Thyroid gland (tissue), 4 donors: ENCODE results near the gene C1orf159. TPM values are rescaled to one million over a fixed set of nuclear protein-coding genes. Genes with fewer than 3 reads are reported as not detected.

ENCODE experiments used
- DNase-seq, 2 donors: peaks; one replicate each; pipeline ENCODE4 v3.0.0-alpha.2; 2019
- H3K27ac ChIP-seq, 3 donors: fragments of 200-600 bp; sonication (generic); 1 replicate in 2 of 3; 2 replicates in 1 of 3; pipeline ENCODE4 v1.5.1; 2016 to 2019; ENCODE audit warnings: mild to moderate bottlenecking in 1 of 3, moderate library complexity in 1 of 3
- H3K27me3 ChIP-seq: fragments of 200-600 bp; sonication (generic); one replicate; pipeline ENCODE4 v1.5.1; 2019
- H3K36me3 ChIP-seq, 2 donors: fragments of 200-600 bp; sonication (generic); one replicate each; pipeline ENCODE4 v1.5.1; 2016 to 2019
- H3K4me1 ChIP-seq, 2 donors: fragments of 200-600 bp; sonication (generic); one replicate each; pipeline ENCODE4 v1.5.1; 2017 to 2019
- H3K4me3 ChIP-seq, 3 donors: fragments of 200-600 bp; sonication (generic); replicated peaks in 1 of 3; 1 replicate in 2 of 3; 2 replicates in 1 of 3; pipeline ENCODE4 v1.5.1; 2016; ENCODE audit warnings: mild to moderate bottlenecking in 1 of 3
- H3K9me3 ChIP-seq: fragments of 200-600 bp; sonication (generic); one replicate; pipeline ENCODE4 v1.5.1; 2017
- POLR2A ChIP-seq, 2 donors: fragments of 450-650 bp; IDR thresholded peaks; one replicate each; pipeline ENCODE4 v1.6.1; 2017; ENCODE audit warnings: antibody characterized with exemption in 2 of 2, mild to moderate bottlenecking in 2 of 2, moderate library complexity in 1 of 2
- WGBS, 2 donors: methylation state at CpG; one replicate each; pipeline ENCODE4 v1.1.5; 2017; 5-methylcytosine and 5-hydroxymethylcytosine counted together
- intact Hi-C: fragments of 100-400 bp; cut with DNase I; formaldehyde crosslinking; loops from one replicate; pipeline ENCODE4 v1.15.1; 2023
- total RNA-seq, 4 donors: library from RNA; depleted of rRNA; stranded (reverse); fragments of >200 nt; gene quantifications; one replicate each; pipeline ENCODE4 v1.2.3, GENCODE V29; 2016
- TF ChIP-seq, protein P1 (sequence below), 6 experiments: fragments of 200-600 bp in 3 of 6; fragments of 450-650 bp in 3 of 6; sonication (generic) in 3 of 6; IDR thresholded peaks; one replicate each; pipeline ENCODE4 v1.5.1; 2016 to 2019; ENCODE audit warnings: antibody characterized with exemption in 6 of 6, mild to moderate bottlenecking in 2 of 6, inconsistent platforms in 1 of 6, moderate library complexity in 1 of 6

C1orf159 gene
- total RNA-seq, 4 donors from 2014 or later: 10.3 to 27.6 (median 19.6) TPM

DNA sequence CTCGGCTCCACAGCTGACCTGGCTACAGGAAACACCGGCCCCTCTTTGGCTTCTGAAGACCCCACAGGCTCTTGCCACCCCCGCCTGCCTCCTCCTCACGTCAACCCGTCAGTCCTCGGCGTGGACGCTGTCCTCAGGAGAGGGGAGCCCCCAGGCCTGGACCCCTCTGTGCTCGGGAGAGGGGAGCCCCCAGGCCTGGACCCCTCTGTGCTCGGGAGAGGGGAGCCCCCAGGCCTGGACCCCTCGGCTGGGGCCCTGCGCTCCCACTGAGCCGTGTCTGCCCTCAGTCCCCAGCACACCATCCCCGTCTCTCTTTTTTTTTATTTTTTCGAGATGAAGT lies 26.0 kb upstream of the C1orf159 start:
- 65 to 80% methylated on average over 9 to 14 of the region's 15 CpGs for WGBS, 2 donors
- H3K36me3 ChIP-seq: no peaks in the 10 kb centered on the region
- H3K4me1 ChIP-seq: peaks cover 0 to 5% of the 10 kb centered on the region in 2 donors
- TF ChIP-seq, protein P1, sequence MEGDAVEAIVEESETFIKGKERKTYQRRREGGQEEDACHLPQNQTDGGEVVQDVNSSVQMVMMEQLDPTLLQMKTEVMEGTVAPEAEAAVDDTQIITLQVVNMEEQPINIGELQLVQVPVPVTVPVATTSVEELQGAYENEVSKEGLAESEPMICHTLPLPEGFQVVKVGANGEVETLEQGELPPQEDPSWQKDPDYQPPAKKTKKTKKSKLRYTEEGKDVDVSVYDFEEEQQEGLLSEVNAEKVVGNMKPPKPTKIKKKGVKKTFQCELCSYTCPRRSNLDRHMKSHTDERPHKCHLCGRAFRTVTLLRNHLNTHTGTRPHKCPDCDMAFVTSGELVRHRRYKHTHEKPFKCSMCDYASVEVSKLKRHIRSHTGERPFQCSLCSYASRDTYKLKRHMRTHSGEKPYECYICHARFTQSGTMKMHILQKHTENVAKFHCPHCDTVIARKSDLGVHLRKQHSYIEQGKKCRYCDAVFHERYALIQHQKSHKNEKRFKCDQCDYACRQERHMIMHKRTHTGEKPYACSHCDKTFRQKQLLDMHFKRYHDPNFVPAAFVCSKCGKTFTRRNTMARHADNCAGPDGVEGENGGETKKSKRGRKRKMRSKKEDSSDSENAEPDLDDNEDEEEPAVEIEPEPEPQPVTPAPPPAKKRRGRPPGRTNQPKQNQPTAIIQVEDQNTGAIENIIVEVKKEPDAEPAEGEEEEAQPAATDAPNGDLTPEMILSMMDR (IDR thresholded peaks at IDR 0.05): no peak
- TF ChIP-seq POLR2A (IDR thresholded peaks at IDR 0.05): no peak
- no peak for DNase-seq
- H3K4me3 ChIP-seq: no peak overlapping the region
- peaks cover 9% of the 10 kb centered on the region for H3K27me3 ChIP-seq
- intact Hi-C loops: no loop called here
- no peaks in the 10 kb centered on the region for H3K9me3 ChIP-seq
- no peak overlapping the region for H3K27ac ChIP-seq

DNA sequence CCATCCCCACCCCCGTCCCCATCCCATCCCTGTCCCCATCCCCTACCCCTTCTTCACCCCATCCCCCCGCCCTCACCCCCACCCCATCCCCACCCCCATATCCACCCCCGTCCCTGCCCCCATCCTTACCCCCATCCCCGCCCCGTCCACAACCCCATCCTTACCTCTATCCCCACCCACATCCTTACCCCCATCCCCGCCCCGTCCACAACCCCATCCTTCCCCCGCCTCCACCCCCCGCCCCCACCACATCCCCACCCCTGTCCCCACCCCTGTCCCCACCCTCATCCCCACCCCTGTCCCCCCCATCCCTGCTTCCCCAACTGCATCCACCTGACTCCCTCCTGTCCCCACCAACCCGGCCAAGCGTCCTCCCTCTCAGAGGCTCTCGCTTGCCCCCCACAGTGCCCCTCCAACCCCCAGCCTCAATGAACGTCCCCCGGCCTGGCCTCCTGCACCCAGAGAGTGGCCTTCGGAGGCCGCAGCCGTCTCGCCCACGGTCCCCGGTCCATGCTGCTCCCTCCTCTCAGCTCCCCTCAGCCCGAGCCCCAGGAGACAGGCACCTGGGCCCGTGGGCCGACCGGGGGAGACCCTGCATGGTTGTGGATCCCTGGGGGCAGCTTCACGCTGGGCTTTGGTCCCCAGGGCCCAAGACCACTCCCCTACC lies 25.5 kb upstream of the C1orf159 start:
- DNase-seq: no peak
- intact Hi-C loops: no loop called here
- no peaks in the 10 kb centered on the region for H3K36me3 ChIP-seq
- TF ChIP-seq, protein P1 (IDR thresholded peaks at IDR 0.05): no peak
- TF ChIP-seq POLR2A (IDR thresholded peaks at IDR 0.05): no peak
- peaks cover 12% of the 10 kb centered on the region for H3K27me3 ChIP-seq
- no peaks in the 10 kb centered on the region for H3K9me3 ChIP-seq
- WGBS, 2 donors: 58 to 80% methylated on average over 1 to 14 of the region's 25 CpGs
- peaks cover 0 to 7% of the 10 kb centered on the region in 2 donors for H3K4me1 ChIP-seq
- no peak overlapping the region for H3K4me3 ChIP-seq
- no peak overlapping the region for H3K27ac ChIP-seq

DNA sequence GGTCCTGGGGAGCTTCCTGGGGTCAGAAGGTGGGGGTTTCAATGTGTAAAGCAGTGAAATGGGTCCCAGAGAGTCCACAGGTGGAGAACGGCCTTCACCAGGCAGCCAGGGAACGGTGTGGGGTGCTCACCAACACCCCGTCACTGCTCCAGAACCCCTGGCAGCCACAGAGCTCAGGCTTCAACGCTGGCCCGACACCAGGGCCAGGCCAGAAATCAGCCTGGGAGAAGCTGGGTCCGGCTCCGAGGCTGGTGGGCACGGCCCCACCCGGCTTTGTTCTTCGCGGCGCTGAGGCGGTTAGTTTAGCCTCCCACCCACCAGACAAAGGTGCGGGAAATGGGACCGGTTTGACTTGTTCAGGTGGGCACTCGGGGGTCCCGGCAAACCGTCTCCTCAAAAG lies 24.8 kb upstream of the C1orf159 start:
- H3K4me3 ChIP-seq: no peak overlapping the region
- H3K27me3 ChIP-seq: peaks cover 12% of the 10 kb centered on the region
- DNase-seq: no peak
- no peak overlapping the region for H3K27ac ChIP-seq
- H3K9me3 ChIP-seq: no peaks in the 10 kb centered on the region
- TF ChIP-seq, protein P1 (IDR thresholded peaks at IDR 0.05): no peak
- TF ChIP-seq POLR2A (IDR thresholded peaks at IDR 0.05): no peak
- H3K36me3 ChIP-seq: no peaks in the 10 kb centered on the region
- peaks cover 0 to 7% of the 10 kb centered on the region in 2 donors for H3K4me1 ChIP-seq
- 43 to 48% methylated on average over 7 to 11 of the region's 18 CpGs for WGBS, 2 donors
- intact Hi-C loops: no loop called here

DNA sequence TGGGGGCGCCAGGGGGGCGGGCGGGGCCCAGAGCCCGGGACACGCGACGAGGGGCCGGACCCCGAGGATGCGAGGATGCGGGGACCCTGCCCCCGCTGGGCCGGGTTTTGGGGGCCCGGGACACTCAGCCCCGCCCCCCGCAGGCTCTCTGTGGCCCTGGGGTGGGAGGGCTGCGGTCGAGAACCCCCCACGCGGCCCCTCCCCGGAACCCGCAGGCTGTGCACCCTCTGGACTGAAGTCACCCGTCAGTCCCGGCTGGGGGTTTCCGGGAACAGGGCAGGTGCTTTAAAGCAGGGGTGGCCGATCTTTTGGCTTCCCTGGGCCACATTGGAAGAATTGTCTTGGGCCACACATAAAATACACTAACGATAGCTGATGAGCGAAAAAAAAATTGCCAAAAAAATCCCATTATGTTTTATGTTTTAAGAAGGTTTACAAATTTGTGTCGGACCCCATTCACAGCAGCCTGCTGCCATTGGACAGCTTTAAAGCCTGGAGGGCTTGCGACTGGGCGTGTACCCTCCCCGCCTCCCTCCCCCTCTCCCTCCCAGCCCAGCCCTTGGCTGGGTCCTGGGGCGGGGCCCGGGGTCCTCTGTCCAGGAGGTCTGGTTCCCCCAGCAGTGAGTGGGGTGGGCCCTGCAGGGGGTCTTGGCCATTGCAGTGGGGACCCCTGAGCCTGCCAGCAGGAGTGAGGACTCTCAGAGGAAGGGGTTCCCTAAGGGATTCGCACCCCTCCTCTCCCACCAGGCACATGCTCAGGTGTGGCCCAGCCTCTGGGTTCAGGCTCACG lies 21.6 kb upstream of the C1orf159 start:
- no peaks in the 10 kb centered on the region for H3K36me3 ChIP-seq
- peaks cover 0 to 7% of the 10 kb centered on the region in 2 donors for H3K4me1 ChIP-seq
- H3K9me3 ChIP-seq: no peaks in the 10 kb centered on the region
- intact Hi-C loops: no loop called here
- TF ChIP-seq, protein P1 (IDR thresholded peaks at IDR 0.05): no peak
- H3K27me3 ChIP-seq: peaks cover 12% of the 10 kb centered on the region
- no peak for DNase-seq
- 16% methylated on average over 18 to 28 of the region's 36 CpGs for WGBS, 2 donors
- no peak overlapping the region for H3K4me3 ChIP-seq
- H3K27ac ChIP-seq: no peak overlapping the region
